Chondrocyte (in vitro differentiated cells): Measurements from ENCODE around the gene RBPJ. TPM values are rescaled to one million over a fixed set of nuclear protein-coding genes. Genes with fewer than 3 reads are reported as not detected.
"Not testable (repeated sequence)": the region's sequence is repeated elsewhere in the genome, so short reads cannot be mapped to it uniquely, and the experiment has no call there.

Experiments
- DNase-seq: peaks from one replicate; pipeline ENCODE4 v3.0.0; 2021; ENCODE audit warnings: mixed read lengths, low spot score
- H3K27ac Mint-ChIP-seq: one replicate; pipeline ENCODE4 v1.8.0; 2021; ENCODE audit warnings: mild to moderate bottlenecking, moderate library complexity, mixed read lengths; ENCODE audit not compliant: unreplicated experiment
- H3K27me3 Mint-ChIP-seq: 2 replicates; pipeline ENCODE4 v1.8.0; 2021; ENCODE audit warnings: low read depth, mixed read lengths
- H3K36me3 Mint-ChIP-seq: 2 replicates; pipeline ENCODE4 v1.8.0; 2021; ENCODE audit warnings: low read depth, mixed read lengths
- H3K4me1 Mint-ChIP-seq: 2 replicates; pipeline ENCODE4 v1.8.0; 2021; ENCODE audit warnings: low read depth, mild to moderate bottlenecking, mixed read lengths
- H3K4me3 Mint-ChIP-seq: one replicate; pipeline ENCODE4 v1.8.0; 2021; ENCODE audit warnings: mild to moderate bottlenecking, moderate library complexity, mixed read lengths; ENCODE audit not compliant: unreplicated experiment
- H3K9me3 Mint-ChIP-seq: 2 replicates; pipeline ENCODE4 v1.8.0; 2021; ENCODE audit warnings: low read depth, mixed read lengths
- total RNA-seq: library from RNA; stranded (reverse); gene quantifications from 3 replicates; pipeline ENCODE4 v1.2.1, GENCODE V29; 2021
- TF ChIP-seq, protein P1 (sequence below): fragments of 200-600 bp; sonication (generic); IDR thresholded peaks from 2 replicates; pipeline ENCODE4 v1.5.0; 2021; ENCODE audit warnings: antibody characterized with exemption, mild to moderate bottlenecking, moderate library complexity

The RBPJ gene
- total RNA-seq, 1 donor from 2014 or later: 58.5 TPM

DNA sequence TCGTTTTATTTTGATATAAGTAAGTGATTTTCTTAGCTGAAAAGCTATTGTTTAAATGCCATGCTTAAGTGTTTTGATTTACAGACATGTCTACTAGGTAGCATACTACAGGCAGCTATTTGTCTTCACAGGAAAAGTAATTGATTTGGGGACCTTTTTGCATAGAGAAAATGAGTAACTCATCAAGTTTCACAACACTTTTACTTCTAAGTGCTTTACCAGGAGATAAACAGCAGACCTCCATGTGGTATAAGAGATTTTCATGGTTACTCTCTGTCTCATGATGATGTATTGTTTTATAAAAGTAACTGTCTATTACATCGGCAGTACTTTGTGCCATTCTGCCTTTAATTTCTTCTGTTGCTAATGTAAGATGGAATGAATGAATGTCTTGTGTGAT, 28.7 kb downstream of the RBPJ start:
- Mint-ChIP-seq H3K4me3 (no peak overlapping the region), H3K36me3 (no peaks in the 10 kb centered on the region), H3K9me3 (no peaks in the 10 kb centered on the region), H3K27me3 (no peaks in the 10 kb centered on the region), H3K27ac (no peak overlapping the region), H3K4me1 (peaks cover 28% of the 10 kb centered on the region)
- TF ChIP-seq, protein P1, sequence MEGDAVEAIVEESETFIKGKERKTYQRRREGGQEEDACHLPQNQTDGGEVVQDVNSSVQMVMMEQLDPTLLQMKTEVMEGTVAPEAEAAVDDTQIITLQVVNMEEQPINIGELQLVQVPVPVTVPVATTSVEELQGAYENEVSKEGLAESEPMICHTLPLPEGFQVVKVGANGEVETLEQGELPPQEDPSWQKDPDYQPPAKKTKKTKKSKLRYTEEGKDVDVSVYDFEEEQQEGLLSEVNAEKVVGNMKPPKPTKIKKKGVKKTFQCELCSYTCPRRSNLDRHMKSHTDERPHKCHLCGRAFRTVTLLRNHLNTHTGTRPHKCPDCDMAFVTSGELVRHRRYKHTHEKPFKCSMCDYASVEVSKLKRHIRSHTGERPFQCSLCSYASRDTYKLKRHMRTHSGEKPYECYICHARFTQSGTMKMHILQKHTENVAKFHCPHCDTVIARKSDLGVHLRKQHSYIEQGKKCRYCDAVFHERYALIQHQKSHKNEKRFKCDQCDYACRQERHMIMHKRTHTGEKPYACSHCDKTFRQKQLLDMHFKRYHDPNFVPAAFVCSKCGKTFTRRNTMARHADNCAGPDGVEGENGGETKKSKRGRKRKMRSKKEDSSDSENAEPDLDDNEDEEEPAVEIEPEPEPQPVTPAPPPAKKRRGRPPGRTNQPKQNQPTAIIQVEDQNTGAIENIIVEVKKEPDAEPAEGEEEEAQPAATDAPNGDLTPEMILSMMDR: no peak
- DNase-seq: no peak

DNA sequence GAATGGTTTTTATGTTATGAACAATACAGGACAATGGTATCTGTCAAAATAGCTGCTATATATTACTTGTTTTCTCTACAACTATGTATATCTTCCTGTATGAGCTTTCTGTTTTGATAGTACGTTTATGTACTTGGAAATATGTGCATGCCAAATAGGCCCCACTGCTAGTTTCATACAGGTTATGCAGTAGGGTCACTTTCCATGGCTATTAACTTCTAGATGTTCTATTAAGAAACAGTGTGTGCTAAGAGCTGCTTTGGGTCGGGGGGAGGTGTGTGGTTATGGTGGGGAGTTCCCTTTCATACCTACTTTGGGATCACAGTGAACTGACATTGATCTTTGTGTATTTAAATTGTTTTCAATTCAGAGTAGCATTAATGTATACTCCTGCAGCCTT, 30.9 kb downstream of the RBPJ start:
- TF ChIP-seq, protein P1: no peak
- Mint-ChIP-seq H3K27ac (no peak overlapping the region), H3K4me1 (peaks cover 11% of the 10 kb centered on the region), H3K27me3 (no peaks in the 10 kb centered on the region), H3K4me3 (no peak overlapping the region), H3K36me3 (no peaks in the 10 kb centered on the region), H3K9me3 (no peaks in the 10 kb centered on the region)
- DNase-seq: no peak

DNA sequence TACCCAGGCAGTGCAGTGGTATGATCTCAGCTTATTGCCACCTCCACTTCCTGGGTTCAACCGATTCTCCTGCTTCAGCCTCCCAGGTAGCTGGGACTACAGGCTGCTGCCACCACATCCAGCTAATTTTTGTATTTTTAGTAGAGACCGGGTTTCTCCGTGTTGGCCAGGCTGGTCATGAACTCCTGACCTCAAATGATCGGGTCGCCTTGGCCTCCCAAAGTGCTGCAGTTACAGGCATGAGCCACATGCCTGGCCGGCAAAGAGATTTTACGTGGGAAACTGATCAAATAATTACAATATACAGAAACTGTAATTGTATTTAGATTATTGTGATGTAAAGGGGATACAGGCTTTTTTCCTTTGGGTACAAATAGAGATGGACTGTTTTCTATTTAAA, 33.7 kb downstream of the RBPJ start:
- H3K27ac Mint-ChIP-seq: no peak overlapping the region
- no peaks in the 10 kb centered on the region for H3K27me3 Mint-ChIP-seq
- peaks cover 7% of the 10 kb centered on the region for H3K4me1 Mint-ChIP-seq
- no peaks in the 10 kb centered on the region for H3K9me3 Mint-ChIP-seq
- H3K36me3 Mint-ChIP-seq: no peaks in the 10 kb centered on the region
- DNase-seq: no peak
- no peak overlapping the region for H3K4me3 Mint-ChIP-seq
- TF ChIP-seq, protein P1: no peak

DNA sequence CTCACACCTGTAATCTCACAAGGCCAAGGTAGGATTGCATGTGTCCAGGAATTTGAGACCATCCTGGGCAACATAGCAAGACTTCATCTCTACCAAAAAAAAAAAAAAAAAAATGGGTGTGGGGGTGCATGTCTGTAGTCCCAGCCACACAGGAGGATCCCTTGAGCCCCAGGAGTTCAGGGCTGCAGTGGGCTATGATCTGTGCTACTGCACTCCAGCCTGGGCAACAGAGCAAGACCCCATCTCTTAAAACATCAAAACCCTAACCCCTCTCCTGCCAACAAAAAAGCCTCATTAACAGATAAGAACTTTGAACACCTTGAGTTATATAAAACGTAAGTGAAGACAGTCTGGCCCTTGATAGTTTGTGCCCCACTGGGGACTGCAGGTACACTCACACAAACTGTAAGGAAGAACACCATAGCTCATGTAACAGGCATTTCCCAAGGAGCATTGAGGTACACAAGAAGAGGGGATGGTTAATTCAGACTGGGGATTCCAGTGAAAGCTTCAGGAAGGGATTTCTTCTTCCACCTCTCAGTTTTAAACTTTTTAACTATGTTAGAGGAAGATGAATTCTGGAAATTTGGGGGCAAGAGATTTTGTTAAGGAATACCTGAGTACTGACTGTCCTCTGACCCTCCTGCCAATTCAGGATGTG, 34.7 kb downstream of the RBPJ start:
- no peak for DNase-seq
- peaks cover 11% of the 10 kb centered on the region for H3K4me1 Mint-ChIP-seq
- TF ChIP-seq, protein P1: no peak
- H3K9me3 Mint-ChIP-seq: no peaks in the 10 kb centered on the region
- H3K27me3 Mint-ChIP-seq: no peaks in the 10 kb centered on the region
- no peak overlapping the region for H3K27ac Mint-ChIP-seq
- no peak overlapping the region for H3K4me3 Mint-ChIP-seq
- H3K36me3 Mint-ChIP-seq: no peaks in the 10 kb centered on the region

DNA sequence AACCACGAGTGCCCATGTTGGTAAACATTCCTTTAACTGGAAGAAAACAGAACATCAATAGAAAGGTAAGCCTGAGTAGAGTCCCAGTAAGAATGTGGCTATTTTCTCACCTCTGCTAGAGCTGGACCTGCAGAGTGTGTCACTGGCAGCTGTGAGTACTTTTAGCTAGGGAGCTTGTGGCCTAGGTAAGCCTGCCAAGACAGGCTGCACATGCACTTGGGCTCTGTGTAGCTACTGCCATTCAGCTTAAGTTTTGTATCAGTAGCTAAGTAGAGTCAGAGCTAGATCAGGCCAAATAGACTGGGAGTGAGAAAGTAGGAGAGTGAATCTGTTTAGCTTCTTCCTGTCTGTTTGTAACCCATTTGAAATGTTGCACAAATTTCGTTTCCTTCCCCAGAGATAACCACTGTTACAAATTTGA, 35.3 kb downstream of the RBPJ start:
- H3K27me3 Mint-ChIP-seq: no peaks in the 10 kb centered on the region
- no peaks in the 10 kb centered on the region for H3K36me3 Mint-ChIP-seq
- no peak for DNase-seq
- no peak overlapping the region for H3K4me3 Mint-ChIP-seq
- H3K9me3 Mint-ChIP-seq: no peaks in the 10 kb centered on the region
- TF ChIP-seq, protein P1: no peak
- H3K27ac Mint-ChIP-seq: no peak overlapping the region
- peaks cover 14% of the 10 kb centered on the region for H3K4me1 Mint-ChIP-seq

DNA sequence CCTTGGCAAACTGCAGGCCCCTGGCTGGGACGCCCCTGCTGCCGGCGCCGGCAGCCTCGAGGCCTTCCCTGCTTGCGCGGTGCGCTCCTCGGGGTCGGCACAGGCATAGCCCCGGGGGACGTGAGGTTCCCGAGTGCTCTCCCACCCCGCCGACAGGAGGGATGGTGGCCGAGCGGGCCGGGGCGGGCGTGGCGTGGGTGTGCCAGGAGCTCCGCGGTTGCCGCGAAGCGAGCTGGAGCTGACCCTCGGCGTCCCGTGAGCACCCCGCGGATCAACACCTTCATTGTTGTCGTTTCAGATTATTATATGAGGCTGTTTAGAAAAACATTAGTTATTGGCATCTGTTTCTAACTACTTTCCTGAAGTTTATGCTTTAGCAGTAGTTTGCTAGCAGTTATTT, 38.7 kb downstream of the RBPJ start:
- H3K9me3 Mint-ChIP-seq, H3K4me3 Mint-ChIP-seq, H3K27me3 Mint-ChIP-seq: not testable (repeated sequence)

More for the DNA sequence above, 38.7 kb downstream of the RBPJ start:
- H3K27ac Mint-ChIP-seq, H3K36me3 Mint-ChIP-seq, DNase-seq: not testable (repeated sequence)
- H3K4me1 Mint-ChIP-seq: peaks cover 24% of the 10 kb centered on the region
